ENCODE measurements around the gene GGPS1.

GGPS1 gene

GRCh38 chr1:235315735-235316134, 12.6 kb upstream of the GGPS1 start:
- no peak overlapping the region for H3K4me3 Mint-ChIP-seq

DNA sequence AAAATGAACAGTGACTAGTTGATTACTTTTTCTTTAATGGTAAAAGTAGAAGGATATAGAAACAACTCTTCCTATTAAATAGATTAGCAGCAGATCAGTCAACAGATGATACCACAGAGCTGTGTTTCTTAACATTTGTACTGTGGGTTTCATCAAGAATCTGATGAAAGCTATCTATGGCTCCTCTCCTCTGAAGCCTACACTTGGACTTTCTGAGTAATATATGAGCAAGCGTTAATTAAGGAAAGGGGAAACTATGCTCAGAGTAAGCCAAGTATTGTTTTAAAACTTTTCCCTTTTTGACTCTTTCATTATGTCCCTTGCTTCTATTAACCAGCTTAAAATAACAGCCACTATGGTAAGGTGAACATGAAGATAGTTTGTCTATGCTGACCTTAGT, 11.2 kb upstream of the GGPS1 start:
- DNase-seq (ENCODE audit: low spot score in 2 of 2) (no peak), ATAC-seq (ENCODE audit: low read depth) (no peak)
- Mint-ChIP-seq H3K27ac (no peak overlapping the region), H3K4me3 (no peak overlapping the region), H3K9me3 (no peaks in the 10 kb centered on the region), H3K4me1 (peaks cover 46% of the 10 kb centered on the region), H3K27me3 (no peaks in the 10 kb centered on the region), H3K36me3 (peaks cover 20% of the 10 kb centered on the region)

More at GRCh38 chr1:235315735-235316134, 12.6 kb upstream of the GGPS1 start:
- H3K9me3 Mint-ChIP-seq: no peaks in the 10 kb centered on the region
- peaks cover 38% of the 10 kb centered on the region for H3K4me1 Mint-ChIP-seq
- ATAC-seq (ENCODE audit: low read depth): peak; percentile 21
- no peak for DNase-seq (ENCODE audit: low spot score in 2 of 2)
- no peaks in the 10 kb centered on the region for H3K27me3 Mint-ChIP-seq
- H3K27ac Mint-ChIP-seq: no peak overlapping the region
- peaks cover 16% of the 10 kb centered on the region for H3K36me3 Mint-ChIP-seq

GRCh38 chr1:235319255-235319654, 9.1 kb upstream of the GGPS1 start:
- no peak overlapping the region for H3K27ac Mint-ChIP-seq
- ATAC-seq (ENCODE audit: low read depth): no peak
- no peaks in the 10 kb centered on the region for H3K27me3 Mint-ChIP-seq
- H3K36me3 Mint-ChIP-seq: peaks cover 25% of the 10 kb centered on the region
- no peak overlapping the region for H3K4me3 Mint-ChIP-seq
- no peaks in the 10 kb centered on the region for H3K9me3 Mint-ChIP-seq
- peaks cover 44% of the 10 kb centered on the region for H3K4me1 Mint-ChIP-seq
- DNase-seq (ENCODE audit: low spot score in 2 of 2): no peak

DNA sequence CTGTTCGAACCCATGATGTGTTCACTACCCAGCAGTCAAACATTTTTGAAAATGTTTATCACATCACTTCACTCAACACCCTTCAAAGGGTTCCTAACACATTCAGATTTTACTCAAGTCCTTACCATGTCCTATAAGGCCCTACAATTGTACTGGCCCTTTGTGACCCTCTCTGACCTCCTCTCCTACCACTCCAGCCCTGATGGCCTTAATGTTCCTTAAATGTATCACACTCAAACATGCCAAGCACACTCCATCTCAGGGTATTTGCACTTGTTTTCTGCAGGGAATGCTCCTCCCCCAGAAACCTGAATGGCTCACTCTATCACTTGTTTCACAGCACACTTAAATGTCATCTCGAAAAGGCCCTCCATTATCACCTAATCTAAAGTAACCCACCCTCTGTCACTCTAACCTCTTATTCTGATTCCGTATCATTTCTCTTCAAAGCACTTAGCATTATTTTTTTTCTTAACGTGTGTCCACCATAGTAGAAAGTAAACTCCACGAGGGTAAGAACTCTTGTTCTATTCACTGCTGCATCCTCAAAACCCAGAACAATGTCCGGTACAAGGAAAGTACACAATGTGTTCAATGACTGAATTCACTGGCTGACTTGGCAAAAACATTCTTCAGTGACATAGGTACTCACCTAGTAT, 7.7 kb upstream of the GGPS1 start:
- H3K27me3 Mint-ChIP-seq: no peaks in the 10 kb centered on the region
- H3K36me3 Mint-ChIP-seq: peaks cover 25% of the 10 kb centered on the region
- H3K4me1 Mint-ChIP-seq: peaks cover 45% of the 10 kb centered on the region
- no peak for ATAC-seq (ENCODE audit: low read depth)
- DNase-seq (ENCODE audit: low spot score in 2 of 2): no peak
- H3K4me3 Mint-ChIP-seq: no peak overlapping the region
- H3K27ac Mint-ChIP-seq: peak overlapping the region; percentile 2
- H3K9me3 Mint-ChIP-seq: no peaks in the 10 kb centered on the region

DNA sequence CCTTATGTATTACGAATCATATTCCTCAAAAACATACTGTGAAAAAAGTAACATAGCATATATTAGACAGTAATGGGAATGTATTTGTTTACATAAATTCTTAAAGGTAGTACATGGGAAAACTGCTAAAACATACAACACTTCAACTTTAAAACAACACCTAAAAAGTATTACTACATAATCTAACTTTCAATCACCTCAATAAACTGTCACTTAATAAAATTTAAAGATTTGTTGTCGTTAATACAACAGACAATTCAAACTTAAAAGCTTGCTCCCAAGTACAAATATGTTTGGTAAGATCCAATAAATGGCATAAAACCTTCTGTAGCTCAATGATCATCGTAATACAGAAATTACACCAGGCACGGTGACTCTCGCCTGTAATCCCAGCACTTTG, 4.1 kb upstream of the GGPS1 start:
- Mint-ChIP-seq H3K4me1 (peaks cover 34% of the 10 kb centered on the region), H3K27ac (peak overlapping the region; percentile 25), H3K27me3 (no peaks in the 10 kb centered on the region), H3K36me3 (peaks cover 19% of the 10 kb centered on the region), H3K4me3 (peak overlapping the region; percentile 74), H3K9me3 (no peaks in the 10 kb centered on the region)
- ATAC-seq (ENCODE audit: low read depth) (no peak), DNase-seq (ENCODE audit: low spot score in 2 of 2) (no peak)

- Mint-ChIP-seq H3K4me3 (peak overlapping the region; percentile 41), H3K27ac (no peak overlapping the region), H3K4me1 (peaks cover 34% of the 10 kb centered on the region), H3K9me3 (no peaks in the 10 kb centered on the region), H3K36me3 (peaks cover 19% of the 10 kb centered on the region), H3K27me3 (no peaks in the 10 kb centered on the region)
- DNase-seq (ENCODE audit: low spot score in 2 of 2): no peak
- no peak for ATAC-seq (ENCODE audit: low read depth)
Measured at GRCh38 chr1:235325139-235325538, 3.2 kb upstream of the GGPS1 start.

- Mint-ChIP-seq H3K27ac (no peak overlapping the region), H3K4me3 (peak overlapping the region; percentile 95), H3K36me3 (peaks cover 12% of the 10 kb centered on the region), H3K9me3 (no peaks in the 10 kb centered on the region), H3K4me1 (peaks cover 30% of the 10 kb centered on the region), H3K27me3 (no peaks in the 10 kb centered on the region)
- DNase-seq (ENCODE audit: low spot score in 2 of 2): no peak
- no peak for ATAC-seq (ENCODE audit: low read depth)
Measured at GRCh38 chr1:235325854-235326253, 2.5 kb upstream of the GGPS1 start.

DNA sequence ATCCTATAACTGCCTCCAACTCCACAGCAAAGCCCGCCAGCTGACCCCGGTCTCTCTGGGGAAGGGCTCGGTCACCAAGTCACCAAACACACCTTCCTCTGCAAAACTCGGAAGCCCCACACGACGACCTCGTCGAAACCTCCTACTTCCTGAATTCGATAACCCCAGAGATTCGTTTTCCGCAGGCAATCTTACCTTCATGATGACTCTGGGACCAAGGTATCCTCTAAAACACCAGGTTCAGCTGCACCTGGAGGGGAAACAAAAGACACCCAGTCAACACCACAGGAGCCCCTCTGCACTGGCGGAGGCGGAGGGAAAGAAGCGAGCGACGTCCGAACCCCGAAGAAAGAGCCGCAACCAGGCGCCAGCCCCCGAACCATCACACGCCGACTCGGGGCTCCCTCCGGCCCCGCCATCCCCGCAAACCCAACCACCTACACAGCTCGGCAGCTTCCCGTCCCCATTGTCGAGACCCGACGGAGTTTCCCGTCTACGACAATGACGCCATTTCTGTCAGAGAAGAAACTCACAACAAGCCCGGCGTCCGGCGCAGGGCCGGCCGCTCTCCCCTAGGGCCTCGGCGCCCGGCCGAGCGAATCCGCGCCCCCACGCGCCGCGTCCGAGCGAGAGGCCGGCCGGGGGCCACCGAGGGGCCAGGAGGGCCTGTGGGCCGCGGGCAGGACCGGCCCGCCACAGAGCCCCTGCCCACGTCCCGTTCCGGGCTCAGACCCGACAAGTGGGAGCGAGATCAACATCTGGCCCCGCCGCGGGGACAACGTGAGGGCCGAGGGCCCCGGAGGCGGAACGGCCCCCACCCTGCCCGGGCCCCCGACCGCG, 1.4 kb upstream of the GGPS1 start:
- Mint-ChIP-seq H3K27ac (no peak overlapping the region), H3K27me3 (no peaks in the 10 kb centered on the region), H3K4me3 (peak overlapping the region; percentile 95), H3K4me1 (peaks cover 33% of the 10 kb centered on the region), H3K9me3 (no peaks in the 10 kb centered on the region), H3K36me3 (peaks cover 9% of the 10 kb centered on the region)
- peak; percentile 67 for DNase-seq (ENCODE audit: low spot score in 2 of 2)
- ATAC-seq (ENCODE audit: low read depth): peak; percentile 23

DNA sequence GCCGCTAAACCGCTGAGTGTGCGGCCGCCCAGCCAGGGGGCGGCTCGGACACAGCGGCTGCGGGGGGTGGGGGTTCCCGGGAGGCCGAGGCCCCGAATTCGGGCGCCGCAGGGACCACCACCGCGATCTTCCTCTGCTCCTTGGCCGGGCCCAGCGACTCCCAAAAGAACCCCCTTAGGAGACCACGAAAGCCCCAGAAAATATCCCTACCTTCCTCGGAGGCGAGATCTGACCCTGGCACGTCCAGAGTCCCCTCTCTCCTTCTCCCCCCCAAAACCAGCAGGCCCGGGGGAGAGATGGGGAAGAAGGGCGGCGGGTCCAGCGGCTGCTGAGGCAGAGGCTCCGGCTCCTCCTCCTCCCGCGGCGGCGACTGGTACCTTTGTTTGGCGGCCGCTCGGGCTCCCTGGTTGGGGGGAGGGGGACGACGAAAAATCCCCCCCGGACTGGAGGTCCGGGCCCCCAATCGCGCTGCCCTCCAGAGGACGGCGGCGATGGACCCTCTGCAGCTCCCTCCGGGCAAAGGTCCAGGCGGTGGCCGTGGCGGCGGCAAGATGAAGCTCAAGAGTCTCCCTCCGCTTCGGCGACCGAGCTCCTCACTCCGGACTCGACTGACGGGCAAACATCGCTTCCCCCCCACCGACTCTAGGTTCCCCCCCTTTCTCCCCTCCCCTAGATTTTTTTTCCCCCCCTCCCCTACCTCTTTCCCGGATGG, 655 bp upstream of the GGPS1 start, which contains the start of gene ARID4B:
Gene ARID4B, minus strand, starts transcription at position 621 of the 712 bp plus-strand sequence. CDS start 1,260 bp downstream, outside the sequence.
- ATAC-seq (ENCODE audit: low read depth): no peak
- H3K4me3 Mint-ChIP-seq: peak within 1 kb of the TSS; percentile 95
- H3K36me3 Mint-ChIP-seq: peaks cover 3% of the 10 kb centered on the region
- peaks cover 29% of the 10 kb centered on the region for H3K4me1 Mint-ChIP-seq
- no peak within 1 kb of the TSS for H3K27ac Mint-ChIP-seq
- no peaks in the 10 kb centered on the region for H3K9me3 Mint-ChIP-seq
- DNase-seq (ENCODE audit: low spot score in 2 of 2): peak in 1 of 2 donors; percentile 71
- H3K27me3 Mint-ChIP-seq: no peaks in the 10 kb centered on the region

DNA sequence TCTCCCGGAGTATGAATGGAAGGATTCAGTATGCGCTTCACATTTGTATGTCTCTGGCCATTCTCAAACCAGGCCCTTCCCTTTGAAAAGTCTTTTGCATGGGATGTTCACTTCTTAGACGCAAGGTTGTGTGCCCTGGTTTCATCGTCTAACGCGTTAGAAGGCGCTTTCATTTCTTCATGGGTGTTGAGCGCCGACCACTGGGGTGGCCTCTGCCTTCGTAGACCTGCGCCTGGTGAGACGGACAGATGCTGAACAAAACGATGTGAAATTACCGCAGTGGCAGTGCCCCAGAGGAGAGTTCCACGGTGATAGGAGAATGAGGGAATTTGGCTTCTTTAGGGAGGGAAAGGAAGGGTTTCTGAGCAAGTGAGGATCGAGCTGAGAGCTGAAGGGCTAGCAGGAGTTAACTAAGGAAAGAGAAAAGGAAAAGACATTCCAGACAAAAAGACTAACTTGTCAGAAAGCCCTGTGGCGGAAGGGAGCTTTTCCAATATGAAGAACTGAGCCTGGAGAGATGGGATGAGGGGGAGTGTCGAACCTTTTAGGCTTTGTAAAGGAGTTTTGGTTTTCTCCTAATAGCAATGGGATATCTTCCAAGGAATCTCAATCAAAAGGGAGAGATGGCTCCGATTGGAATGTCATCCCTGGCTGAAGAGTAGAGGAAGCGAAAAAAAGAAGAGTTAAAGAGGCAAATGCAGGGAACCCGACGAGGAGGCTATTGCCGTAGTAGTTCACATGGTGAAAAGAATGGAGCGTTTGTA, 951 bp downstream of the GGPS1 start:
- H3K9me3 Mint-ChIP-seq: no peaks in the 10 kb centered on the region
- peaks cover 32% of the 10 kb centered on the region for H3K4me1 Mint-ChIP-seq
- peaks cover 2% of the 10 kb centered on the region for H3K36me3 Mint-ChIP-seq
- peak; percentile 23 for ATAC-seq (ENCODE audit: low read depth)
- H3K27ac Mint-ChIP-seq: no peak overlapping the region
- H3K27me3 Mint-ChIP-seq: no peaks in the 10 kb centered on the region
- no peak overlapping the region for H3K4me3 Mint-ChIP-seq
- peak in 1 of 2 donors; percentile 49 for DNase-seq (ENCODE audit: low spot score in 2 of 2)

- Mint-ChIP-seq H3K4me1 (peaks cover 26% of the 10 kb centered on the region), H3K27me3 (no peaks in the 10 kb centered on the region), H3K36me3 (peaks cover 6% of the 10 kb centered on the region), H3K9me3 (no peaks in the 10 kb centered on the region), H3K4me3 (no peak overlapping the region), H3K27ac (no peak overlapping the region)
- ATAC-seq (ENCODE audit: low read depth) (no peak), DNase-seq (ENCODE audit: low spot score in 2 of 2) (no peak)
Measured at GRCh38 chr1:235330918-235331285, 2.5 kb downstream of the GGPS1 start.

DNA sequence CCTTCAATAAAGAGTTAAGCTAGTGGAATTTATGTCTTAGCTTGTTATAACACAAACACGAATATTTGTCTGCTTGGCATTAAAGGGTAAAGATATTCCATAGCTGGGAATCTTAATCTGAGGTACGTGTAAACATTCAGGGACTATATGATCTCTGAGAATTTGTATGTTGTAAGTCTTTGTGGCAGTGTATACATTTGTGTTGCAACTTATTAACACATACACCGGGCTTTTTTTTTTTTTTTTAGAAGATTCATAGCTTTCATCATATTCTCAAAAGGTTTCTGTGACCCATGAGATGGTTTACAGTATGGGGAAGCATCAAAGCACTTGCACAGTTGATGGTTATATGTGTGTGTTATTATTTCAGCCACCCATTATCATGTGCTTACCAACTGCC, 3.0 kb downstream of the GGPS1 start:
- Mint-ChIP-seq H3K4me3 (no peak overlapping the region), H3K27ac (no peak overlapping the region), H3K4me1 (peaks cover 23% of the 10 kb centered on the region), H3K36me3 (peaks cover 8% of the 10 kb centered on the region), H3K27me3 (no peaks in the 10 kb centered on the region), H3K9me3 (no peaks in the 10 kb centered on the region)
- ATAC-seq (ENCODE audit: low read depth) (no peak), DNase-seq (ENCODE audit: low spot score in 2 of 2) (no peak)

DNA sequence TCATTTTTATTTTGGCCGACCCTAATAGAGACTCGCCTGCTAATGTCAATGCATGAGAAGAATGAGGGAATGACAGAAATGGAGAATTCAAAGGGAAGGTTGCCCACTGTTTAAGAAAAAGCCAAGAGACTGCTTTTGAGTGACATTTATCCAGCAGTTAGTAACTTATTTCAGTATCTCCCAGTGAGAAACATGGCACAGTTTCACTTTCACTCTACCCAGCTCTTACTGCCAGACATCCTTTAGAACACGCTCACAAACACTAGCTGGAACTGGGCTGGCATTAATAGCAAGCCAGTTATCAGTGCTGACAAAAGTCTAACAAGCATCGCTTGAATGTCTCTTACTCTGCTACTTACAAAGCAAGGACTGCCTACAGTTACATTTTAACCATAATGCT, 8.5 kb downstream of the GGPS1 start:
- peak; percentile 38 for ATAC-seq (ENCODE audit: low read depth)
- DNase-seq (ENCODE audit: low spot score in 2 of 2): no peak
- H3K4me3 Mint-ChIP-seq: no peak overlapping the region
- peak overlapping the region; percentile 35 for H3K27ac Mint-ChIP-seq
- H3K36me3 Mint-ChIP-seq: peaks cover 19% of the 10 kb centered on the region
- H3K9me3 Mint-ChIP-seq: no peaks in the 10 kb centered on the region
- peaks cover 14% of the 10 kb centered on the region for H3K4me1 Mint-ChIP-seq
- no peaks in the 10 kb centered on the region for H3K27me3 Mint-ChIP-seq

Data from memory B cell (primary cell).